GM12874 (cell line): ENCODE results near the gene GPER1.

Experiments used
- TF ChIP-seq, protein P1 (sequence below): IDR thresholded peaks from 2 replicates; pipeline ENCODE4 v1.5.1; 2011; ENCODE audit warnings: low read depth, mild to moderate bottlenecking, control low read depth, low read length, moderate library complexity; ENCODE audit not compliant: insufficient read depth

GPER1 gene

DNA sequence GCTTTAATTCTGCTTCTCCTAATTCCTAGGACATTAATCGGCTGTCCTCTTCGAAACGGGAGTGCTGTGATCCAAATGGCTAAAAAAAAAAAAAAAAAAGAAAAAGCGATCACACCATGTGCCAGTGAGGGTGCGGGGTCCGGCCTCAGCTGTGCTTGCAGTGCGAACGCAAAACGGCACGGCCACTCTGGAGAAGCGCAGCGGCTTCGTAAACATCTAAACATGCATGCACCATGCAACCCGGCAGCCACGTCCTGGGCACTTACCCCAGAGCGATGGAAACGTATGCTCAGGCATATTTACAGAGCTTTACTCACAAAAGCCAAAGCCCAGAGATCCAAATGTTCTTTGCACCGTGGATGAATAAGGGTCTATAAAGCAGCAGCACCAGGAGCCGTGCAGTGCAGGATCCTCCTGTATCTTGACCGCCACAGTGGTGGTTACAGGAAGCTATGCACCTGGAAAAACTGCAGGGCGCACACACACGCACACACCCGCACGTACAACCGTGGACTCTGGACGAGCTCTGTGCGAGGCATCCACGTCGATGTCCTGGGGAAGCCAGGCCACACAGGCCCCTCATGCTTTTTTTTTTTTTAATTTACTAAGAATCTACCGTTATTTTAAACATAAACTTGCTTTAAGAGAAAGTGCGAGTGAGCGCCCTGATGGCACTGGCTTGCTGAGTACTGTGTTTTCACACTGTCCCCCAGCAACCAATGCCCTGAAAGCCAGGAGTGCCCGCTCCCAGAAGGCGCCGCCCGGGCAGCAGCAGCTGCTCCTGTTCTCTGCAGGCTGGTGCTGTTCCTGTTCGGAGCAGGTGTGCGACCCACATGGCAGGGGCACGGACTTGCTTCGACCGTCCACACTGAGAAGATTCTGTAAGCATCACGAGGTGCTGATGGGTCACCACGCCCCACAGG lies 25.0 kb downstream of the GPER1 start:
- TF ChIP-seq, protein P1, sequence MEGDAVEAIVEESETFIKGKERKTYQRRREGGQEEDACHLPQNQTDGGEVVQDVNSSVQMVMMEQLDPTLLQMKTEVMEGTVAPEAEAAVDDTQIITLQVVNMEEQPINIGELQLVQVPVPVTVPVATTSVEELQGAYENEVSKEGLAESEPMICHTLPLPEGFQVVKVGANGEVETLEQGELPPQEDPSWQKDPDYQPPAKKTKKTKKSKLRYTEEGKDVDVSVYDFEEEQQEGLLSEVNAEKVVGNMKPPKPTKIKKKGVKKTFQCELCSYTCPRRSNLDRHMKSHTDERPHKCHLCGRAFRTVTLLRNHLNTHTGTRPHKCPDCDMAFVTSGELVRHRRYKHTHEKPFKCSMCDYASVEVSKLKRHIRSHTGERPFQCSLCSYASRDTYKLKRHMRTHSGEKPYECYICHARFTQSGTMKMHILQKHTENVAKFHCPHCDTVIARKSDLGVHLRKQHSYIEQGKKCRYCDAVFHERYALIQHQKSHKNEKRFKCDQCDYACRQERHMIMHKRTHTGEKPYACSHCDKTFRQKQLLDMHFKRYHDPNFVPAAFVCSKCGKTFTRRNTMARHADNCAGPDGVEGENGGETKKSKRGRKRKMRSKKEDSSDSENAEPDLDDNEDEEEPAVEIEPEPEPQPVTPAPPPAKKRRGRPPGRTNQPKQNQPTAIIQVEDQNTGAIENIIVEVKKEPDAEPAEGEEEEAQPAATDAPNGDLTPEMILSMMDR, result no peak

DNA sequence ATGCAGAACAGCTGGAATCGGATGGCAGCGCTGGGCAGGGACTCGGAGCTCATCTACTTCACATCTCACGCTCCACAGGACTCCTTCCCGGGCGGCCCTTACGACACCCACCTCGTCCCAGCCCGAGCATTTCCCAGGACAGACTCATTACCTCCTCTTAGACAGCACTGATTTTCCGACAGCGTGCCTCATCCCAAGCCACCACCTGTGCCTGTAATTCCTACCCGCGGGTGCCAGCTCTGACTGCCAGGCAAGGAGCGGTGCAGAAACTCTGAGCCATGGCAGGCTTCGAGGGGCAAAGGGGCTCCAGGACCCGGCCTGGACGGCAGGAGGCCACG lies 25.6 kb downstream of the GPER1 start:
- TF ChIP-seq, protein P1, result no peak

DNA sequence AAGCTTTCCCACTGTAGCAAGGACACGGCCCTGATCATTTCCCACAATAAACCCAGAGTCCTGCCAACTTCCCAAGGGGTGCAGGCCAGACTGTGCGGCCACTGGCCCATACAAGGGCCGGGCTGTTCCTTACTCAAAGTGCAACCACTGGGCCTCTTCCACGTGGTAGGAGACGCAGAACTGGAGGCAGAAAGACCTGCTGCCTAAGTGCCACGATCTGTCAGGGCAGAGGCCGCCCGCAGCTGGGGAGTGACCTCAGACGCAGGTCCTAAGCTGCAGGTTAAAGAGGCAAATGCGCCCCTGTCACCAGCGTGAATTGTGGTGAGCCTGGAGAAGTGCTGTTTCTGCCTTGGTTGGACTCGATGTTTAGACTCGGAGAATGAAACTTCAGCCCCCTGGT lies 26.2 kb downstream of the GPER1 start:
- TF ChIP-seq, protein P1, result no peak

DNA sequence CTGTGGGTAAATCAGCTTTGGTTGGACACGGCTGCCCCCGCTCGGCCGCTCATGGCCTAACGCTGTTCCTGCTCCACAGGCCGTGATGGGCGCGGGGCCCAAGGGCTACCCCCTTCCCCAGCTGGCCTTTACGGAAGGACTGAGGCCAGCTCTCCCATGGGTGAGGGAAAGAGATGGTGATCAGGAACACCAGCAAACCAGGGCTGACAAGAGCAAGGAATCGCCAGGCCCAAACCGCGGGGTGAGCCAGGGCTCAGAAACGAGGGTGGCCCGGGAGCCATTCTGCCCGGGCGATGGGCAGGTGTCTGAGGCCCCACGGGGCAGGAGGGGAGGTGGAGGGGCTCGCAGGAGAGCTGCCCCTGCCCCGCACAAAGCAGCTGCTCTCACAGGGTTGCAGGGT lies 26.6 kb downstream of the GPER1 start:
- TF ChIP-seq, protein P1, result no peak

DNA sequence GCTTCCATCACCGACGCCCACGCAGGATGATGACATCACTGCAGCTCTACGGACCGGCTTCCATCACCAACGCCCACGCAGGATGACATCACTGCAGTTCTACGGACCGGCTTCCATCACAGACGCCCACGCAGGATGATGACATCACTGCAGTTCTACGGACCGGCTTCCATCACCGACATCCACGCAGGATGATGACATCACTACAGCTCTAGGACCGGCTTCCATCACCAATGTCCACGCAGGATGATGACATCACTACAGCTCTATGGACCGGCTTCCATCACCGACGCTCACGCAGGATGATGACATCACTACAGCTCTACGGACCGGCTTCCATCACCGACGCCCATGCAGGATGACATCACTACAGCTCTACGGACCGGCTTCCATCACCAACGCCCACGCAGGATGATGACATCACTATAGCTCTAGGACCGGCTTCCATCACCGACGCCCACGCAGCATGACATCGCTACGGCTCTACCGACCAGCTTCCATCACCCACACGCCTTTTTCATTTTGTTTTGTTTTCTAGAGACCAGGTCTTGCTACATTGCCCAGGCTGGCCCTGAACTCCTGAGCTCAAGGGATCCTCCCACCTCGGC lies 29.5 kb downstream of the GPER1 start:
- TF ChIP-seq, protein P1, result no peak

DNA sequence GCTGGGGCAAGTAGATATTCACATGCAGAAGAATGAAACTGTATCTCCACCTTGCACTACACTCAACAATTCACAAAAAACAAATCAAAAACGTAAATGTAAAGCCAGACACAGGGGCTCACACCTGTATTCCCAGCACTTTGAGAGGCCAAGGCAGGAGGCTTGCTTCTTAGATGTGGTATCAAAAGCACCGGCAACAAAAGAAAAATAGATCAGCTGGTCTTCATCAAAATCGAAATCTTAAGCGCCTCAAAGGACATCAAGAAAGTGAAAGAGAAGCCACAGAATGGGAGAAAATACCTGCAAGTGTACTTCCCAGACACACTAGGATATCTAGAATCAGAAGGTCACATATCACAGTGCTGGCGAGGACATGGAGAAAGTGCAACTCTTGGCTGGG lies 31.3 kb downstream of the GPER1 start:
- TF ChIP-seq, protein P1, result no peak

DNA sequence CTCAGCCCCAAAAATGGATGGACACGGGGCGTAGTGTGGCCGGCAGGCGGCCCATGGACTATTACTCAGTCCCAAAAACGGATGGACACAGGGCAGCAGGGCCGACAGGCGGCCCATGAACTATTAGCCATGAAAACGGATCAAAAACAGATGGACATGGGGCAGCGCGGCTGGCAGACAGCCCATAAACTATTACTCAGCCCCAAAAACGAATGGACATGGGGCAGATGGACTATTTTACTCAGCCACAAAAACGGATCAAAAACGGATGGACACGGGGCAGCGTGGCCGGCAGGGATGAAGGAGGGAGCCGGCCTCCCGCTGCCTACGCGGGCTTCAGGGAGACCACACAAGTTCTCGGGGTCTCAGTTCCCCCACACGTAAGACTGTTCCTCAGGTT lies 32.9 kb downstream of the GPER1 start:
- TF ChIP-seq, protein P1, result no peak
